Measurements from ENCODE around the gene CCDC82.

GRCh38 chr11:96341211-96342013, 48.3 kb downstream of the CCDC82 start:
- peak in 2 of 7 experiments; percentile 24 to 53 for TF ChIP-seq CTCF (IDR thresholded peaks at IDR 0.05)
- TF ChIP-seq POLR2A (IDR thresholded peaks at IDR 0.05): no peak
